ENCODE data around the gene BBS5.

- no peak for TF ChIP-seq EZH2 (IDR thresholded peaks at IDR 0.05; ENCODE audit: low read depth, unreplicated experiment)
- TF ChIP-seq CTCF (conservative IDR thresholded peaks at IDR 0.05; ENCODE audit: low read depth in 2 of 2): no peak
- no peak for TF ChIP-seq POLR2AphosphoS5 (IDR thresholded peaks at IDR 0.05; ENCODE audit: low read depth)
- TF ChIP-seq EZH2phosphoT487 (IDR thresholded peaks at IDR 0.05; ENCODE audit: unreplicated experiment): no peak
- TF ChIP-seq, protein P1, sequence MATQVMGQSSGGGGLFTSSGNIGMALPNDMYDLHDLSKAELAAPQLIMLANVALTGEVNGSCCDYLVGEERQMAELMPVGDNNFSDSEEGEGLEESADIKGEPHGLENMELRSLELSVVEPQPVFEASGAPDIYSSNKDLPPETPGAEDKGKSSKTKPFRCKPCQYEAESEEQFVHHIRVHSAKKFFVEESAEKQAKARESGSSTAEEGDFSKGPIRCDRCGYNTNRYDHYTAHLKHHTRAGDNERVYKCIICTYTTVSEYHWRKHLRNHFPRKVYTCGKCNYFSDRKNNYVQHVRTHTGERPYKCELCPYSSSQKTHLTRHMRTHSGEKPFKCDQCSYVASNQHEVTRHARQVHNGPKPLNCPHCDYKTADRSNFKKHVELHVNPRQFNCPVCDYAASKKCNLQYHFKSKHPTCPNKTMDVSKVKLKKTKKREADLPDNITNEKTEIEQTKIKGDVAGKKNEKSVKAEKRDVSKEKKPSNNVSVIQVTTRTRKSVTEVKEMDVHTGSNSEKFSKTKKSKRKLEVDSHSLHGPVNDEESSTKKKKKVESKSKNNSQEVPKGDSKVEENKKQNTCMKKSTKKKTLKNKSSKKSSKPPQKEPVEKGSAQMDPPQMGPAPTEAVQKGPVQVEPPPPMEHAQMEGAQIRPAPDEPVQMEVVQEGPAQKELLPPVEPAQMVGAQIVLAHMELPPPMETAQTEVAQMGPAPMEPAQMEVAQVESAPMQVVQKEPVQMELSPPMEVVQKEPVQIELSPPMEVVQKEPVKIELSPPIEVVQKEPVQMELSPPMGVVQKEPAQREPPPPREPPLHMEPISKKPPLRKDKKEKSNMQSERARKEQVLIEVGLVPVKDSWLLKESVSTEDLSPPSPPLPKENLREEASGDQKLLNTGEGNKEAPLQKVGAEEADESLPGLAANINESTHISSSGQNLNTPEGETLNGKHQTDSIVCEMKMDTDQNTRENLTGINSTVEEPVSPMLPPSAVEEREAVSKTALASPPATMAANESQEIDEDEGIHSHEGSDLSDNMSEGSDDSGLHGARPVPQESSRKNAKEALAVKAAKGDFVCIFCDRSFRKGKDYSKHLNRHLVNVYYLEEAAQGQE (IDR thresholded peaks at IDR 0.05; ENCODE audit: unreplicated experiment): no peak
- no peak for TF ChIP-seq CREB1 (CRISPR knock-in tag; IDR thresholded peaks at IDR 0.05; ENCODE audit: low read depth)
- TF ChIP-seq ZNF114 (CRISPR knock-in tag; IDR thresholded peaks at IDR 0.05): no peak
- TF ChIP-seq, protein P2, sequence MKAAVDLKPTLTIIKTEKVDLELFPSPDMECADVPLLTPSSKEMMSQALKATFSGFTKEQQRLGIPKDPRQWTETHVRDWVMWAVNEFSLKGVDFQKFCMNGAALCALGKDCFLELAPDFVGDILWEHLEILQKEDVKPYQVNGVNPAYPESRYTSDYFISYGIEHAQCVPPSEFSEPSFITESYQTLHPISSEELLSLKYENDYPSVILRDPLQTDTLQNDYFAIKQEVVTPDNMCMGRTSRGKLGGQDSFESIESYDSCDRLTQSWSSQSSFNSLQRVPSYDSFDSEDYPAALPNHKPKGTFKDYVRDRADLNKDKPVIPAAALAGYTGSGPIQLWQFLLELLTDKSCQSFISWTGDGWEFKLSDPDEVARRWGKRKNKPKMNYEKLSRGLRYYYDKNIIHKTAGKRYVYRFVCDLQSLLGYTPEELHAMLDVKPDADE (IDR thresholded peaks at IDR 0.05): no peak
- no peak for TF ChIP-seq JUNB (IDR thresholded peaks at IDR 0.05; ENCODE audit: unreplicated experiment)
- no peak for TF ChIP-seq NANOG (IDR thresholded peaks at IDR 0.05; ENCODE audit: borderline replicate concordance)
- TF ChIP-seq, protein P3, sequence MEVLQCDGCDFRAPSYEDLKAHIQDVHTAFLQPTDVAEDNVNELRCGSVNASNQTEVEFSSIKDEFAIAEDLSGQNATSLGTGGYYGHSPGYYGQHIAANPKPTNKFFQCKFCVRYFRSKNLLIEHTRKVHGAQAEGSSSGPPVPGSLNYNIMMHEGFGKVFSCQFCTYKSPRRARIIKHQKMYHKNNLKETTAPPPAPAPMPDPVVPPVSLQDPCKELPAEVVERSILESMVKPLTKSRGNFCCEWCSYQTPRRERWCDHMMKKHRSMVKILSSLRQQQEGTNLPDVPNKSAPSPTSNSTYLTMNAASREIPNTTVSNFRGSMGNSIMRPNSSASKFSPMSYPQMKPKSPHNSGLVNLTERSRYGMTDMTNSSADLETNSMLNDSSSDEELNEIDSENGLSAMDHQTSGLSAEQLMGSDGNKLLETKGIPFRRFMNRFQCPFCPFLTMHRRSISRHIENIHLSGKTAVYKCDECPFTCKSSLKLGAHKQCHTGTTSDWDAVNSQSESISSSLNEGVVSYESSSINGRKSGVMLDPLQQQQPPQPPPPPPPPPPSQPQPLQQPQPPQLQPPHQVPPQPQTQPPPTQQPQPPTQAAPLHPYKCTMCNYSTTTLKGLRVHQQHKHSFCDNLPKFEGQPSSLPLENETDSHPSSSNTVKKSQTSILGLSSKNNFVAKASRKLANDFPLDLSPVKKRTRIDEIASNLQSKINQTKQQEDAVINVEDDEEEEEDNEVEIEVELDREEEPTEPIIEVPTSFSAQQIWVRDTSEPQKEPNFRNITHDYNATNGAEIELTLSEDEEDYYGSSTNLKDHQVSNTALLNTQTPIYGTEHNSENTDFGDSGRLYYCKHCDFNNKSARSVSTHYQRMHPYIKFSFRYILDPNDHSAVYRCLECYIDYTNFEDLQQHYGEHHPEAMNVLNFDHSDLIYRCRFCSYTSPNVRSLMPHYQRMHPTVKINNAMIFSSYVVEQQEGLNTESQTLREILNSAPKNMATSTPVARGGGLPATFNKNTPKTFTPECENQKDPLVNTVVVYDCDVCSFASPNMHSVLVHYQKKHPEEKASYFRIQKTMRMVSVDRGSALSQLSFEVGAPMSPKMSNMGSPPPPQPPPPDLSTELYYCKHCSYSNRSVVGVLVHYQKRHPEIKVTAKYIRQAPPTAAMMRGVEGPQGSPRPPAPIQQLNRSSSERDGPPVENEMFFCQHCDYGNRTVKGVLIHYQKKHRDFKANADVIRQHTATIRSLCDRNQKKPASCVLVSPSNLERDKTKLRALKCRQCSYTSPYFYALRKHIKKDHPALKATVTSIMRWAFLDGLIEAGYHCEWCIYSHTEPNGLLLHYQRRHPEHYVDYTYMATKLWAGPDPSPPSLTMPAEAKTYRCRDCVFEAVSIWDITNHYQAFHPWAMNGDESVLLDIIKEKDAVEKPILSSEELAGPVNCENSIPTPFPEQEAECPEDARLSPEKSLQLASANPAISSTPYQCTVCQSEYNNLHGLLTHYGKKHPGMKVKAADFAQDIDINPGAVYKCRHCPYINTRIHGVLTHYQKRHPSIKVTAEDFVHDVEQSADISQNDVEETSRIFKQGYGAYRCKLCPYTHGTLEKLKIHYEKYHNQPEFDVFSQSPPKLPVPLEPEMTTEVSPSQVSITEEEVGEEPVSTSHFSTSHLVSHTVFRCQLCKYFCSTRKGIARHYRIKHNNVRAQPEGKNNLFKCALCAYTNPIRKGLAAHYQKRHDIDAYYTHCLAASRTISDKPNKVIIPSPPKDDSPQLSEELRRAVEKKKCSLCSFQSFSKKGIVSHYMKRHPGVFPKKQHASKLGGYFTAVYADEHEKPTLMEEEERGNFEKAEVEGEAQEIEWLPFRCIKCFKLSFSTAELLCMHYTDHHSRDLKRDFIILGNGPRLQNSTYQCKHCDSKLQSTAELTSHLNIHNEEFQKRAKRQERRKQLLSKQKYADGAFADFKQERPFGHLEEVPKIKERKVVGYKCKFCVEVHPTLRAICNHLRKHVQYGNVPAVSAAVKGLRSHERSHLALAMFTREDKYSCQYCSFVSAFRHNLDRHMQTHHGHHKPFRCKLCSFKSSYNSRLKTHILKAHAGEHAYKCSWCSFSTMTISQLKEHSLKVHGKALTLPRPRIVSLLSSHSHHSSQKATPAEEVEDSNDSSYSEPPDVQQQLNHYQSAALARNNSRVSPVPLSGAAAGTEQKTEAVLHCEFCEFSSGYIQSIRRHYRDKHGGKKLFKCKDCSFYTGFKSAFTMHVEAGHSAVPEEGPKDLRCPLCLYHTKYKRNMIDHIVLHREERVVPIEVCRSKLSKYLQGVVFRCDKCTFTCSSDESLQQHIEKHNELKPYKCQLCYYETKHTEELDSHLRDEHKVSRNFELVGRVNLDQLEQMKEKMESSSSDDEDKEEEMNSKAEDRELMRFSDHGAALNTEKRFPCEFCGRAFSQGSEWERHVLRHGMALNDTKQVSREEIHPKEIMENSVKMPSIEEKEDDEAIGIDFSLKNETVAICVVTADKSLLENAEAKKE (CRISPR knock-in tag; IDR thresholded peaks at IDR 0.05): no peak
- TF ChIP-seq ZNF331 (CRISPR knock-in tag; IDR thresholded peaks at IDR 0.05; ENCODE audit: low read depth): no peak
These were observed 31.2 kb downstream of the BBS5 start for GRCh38 chr2:169510496-169510895.

Measured in GM23338 (cell line).